Measurements from ENCODE around the gene CDC42BPB. TPM values are rescaled to one million over a fixed set of nuclear protein-coding genes. Genes with fewer than 3 reads are reported as not detected.

CDC42BPB gene
- total RNA-seq, 4 donors from 2014 or later, result 90.7 to 153 (median 101) TPM

DNA sequence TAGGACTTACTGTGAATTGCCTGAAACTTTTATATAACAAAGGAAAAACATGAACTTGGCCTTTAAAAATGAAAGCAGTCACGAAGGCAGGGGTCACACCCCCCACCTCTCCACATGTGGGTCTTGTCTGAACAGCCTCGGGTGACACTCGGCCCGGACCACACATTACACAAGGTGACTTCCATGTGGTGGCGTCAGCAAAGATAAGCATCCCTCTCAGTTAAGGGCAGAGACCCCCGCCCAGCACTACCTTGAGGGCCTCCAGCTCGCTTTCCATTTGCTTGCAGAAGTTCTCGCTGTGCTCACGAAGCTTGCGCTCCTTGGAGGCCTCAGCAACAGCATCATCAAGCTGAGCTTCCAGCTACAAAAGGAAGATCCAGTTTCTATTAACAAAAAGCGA is 87.4 kb downstream of the CDC42BPB start:
- Histone ChIP-seq H3K27ac (no peak overlapping the region), H3K9me3 (no peaks in the 10 kb centered on the region), H3K27me3 (no peaks in the 10 kb centered on the region), H3K4me1 (peaks cover 8 to 12% of the 10 kb centered on the region in 2 donors), H3K36me3 (peaks cover 55 to 72% of the 10 kb centered on the region in 2 donors), H3K4me3 (replicated peaks in 1 of 3) (no peak overlapping the region)
- intact Hi-C loops (cut with DNase I), result no loop called here
- 93 to 95% methylated on average over 11 of the region's 11 CpGs for WGBS, 2 donors
- DNase-seq, result no peak
- TF ChIP-seq, protein P1, sequence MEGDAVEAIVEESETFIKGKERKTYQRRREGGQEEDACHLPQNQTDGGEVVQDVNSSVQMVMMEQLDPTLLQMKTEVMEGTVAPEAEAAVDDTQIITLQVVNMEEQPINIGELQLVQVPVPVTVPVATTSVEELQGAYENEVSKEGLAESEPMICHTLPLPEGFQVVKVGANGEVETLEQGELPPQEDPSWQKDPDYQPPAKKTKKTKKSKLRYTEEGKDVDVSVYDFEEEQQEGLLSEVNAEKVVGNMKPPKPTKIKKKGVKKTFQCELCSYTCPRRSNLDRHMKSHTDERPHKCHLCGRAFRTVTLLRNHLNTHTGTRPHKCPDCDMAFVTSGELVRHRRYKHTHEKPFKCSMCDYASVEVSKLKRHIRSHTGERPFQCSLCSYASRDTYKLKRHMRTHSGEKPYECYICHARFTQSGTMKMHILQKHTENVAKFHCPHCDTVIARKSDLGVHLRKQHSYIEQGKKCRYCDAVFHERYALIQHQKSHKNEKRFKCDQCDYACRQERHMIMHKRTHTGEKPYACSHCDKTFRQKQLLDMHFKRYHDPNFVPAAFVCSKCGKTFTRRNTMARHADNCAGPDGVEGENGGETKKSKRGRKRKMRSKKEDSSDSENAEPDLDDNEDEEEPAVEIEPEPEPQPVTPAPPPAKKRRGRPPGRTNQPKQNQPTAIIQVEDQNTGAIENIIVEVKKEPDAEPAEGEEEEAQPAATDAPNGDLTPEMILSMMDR (IDR thresholded peaks at IDR 0.05), result no peak
- no peak for TF ChIP-seq POLR2A (IDR thresholded peaks at IDR 0.05)

DNA sequence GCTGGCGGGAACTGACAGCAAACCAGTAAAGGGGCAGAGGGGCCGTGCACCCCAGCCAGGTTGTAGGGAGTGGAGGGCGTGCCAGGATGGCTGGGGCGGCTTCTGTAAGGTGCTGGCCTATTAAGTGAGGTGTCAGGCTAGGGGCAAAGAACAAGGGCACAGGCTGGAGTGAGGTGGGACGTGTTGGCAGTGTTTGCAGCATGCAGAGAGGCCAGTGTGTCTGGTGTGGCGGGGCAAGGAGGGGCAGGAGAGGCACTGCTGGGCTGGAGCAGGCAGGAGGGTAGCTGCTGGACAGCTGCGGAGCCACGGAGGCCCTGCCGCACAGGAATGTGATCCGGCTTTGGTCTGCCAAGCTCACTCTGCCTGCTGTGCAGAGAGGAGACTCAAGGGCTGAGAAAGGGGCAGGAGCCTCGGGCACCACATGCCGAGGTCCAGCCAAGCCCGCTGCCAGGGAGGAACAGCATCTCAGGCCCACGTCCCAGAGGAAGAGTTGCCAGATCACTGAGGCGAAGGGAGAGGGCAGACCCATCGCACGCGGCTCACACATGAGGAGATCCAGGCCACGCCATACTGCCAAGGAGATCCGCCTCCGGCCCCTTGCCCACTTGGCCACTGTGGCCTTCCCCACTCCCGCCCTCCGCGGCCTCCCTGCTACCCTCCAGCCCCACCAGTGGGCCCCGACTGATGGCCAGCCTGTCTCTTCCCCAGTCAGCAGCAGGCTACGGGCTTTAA is 88.1 kb downstream of the CDC42BPB start:
- DNase-seq, result no peak
- H3K9me3 ChIP-seq, result no peaks in the 10 kb centered on the region
- H3K36me3 ChIP-seq, result peaks cover 54 to 79% of the 10 kb centered on the region in 2 donors
- no peak for TF ChIP-seq POLR2A (IDR thresholded peaks at IDR 0.05)
- TF ChIP-seq, protein P1 (IDR thresholded peaks at IDR 0.05), result no peak
- intact Hi-C loops (cut with DNase I), result no loop called here
- H3K4me1 ChIP-seq, result peaks cover 8 to 12% of the 10 kb centered on the region in 2 donors
- H3K4me3 ChIP-seq (replicated peaks in 1 of 3), result no peak overlapping the region
- no peak overlapping the region for H3K27ac ChIP-seq
- H3K27me3 ChIP-seq, result no peaks in the 10 kb centered on the region
- 95 to 98% methylated on average over 14 to 24 of the region's 26 CpGs for WGBS, 2 donors

DNA sequence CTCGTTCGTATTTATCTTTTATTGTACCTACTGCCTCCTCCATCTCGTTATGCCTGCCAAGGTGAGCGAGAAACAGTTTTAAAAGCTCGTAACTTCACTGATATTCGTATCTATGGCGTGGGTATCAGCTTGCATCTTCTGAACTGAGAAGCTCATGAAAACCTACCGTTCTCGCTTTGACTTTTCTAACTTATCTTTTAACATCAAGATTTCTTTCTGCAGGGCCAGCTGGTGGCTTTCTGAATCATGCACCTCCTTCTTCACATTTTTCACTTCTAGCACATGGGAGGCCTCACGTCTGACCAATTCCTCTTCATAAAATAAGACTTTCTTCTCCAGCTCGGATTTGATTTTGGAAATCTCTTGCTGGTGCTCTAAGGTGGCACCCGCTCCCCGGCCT is 89.0 kb downstream of the CDC42BPB start:
- Histone ChIP-seq H3K4me1 (peaks cover 8 to 12% of the 10 kb centered on the region in 2 donors), H3K36me3 (peaks cover 54 to 77% of the 10 kb centered on the region in 2 donors), H3K27me3 (no peaks in the 10 kb centered on the region), H3K9me3 (no peaks in the 10 kb centered on the region), H3K27ac (no peak overlapping the region), H3K4me3 (replicated peaks in 1 of 3) (no peak overlapping the region)
- TF ChIP-seq, protein P1 (IDR thresholded peaks at IDR 0.05), result no peak
- TF ChIP-seq POLR2A (IDR thresholded peaks at IDR 0.05), result no peak
- DNase-seq, result no peak
- intact Hi-C loops (cut with DNase I), result no loop called here
- WGBS, 2 donors, result 95% methylated on average over 13 of the region's 13 CpGs

DNA sequence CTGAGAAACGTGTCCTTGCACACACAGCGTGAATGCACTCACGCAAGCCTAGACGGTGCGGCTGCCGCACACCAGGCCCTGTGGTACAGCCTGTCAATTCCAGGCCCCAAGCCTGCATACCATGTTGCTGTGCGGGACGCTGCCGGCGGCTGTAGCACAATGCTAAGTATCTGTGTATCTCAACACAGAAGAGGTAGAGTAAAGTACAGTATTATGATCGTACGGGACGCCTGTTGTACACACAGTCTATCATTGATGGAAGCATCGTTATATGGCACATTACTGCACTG is 89.9 kb downstream of the CDC42BPB start:
- Histone ChIP-seq H3K4me3 (replicated peaks in 1 of 3) (no peak overlapping the region), H3K27me3 (no peaks in the 10 kb centered on the region), H3K36me3 (peaks cover 58 to 78% of the 10 kb centered on the region in 2 donors), H3K27ac (no peak overlapping the region), H3K4me1 (peaks cover 8 to 12% of the 10 kb centered on the region in 2 donors), H3K9me3 (no peaks in the 10 kb centered on the region)
- intact Hi-C loops (cut with DNase I), result no loop called here
- DNase-seq, result no peak
- WGBS, 2 donors, result 96 to 97% methylated on average over 14 of the region's 14 CpGs
- TF ChIP-seq POLR2A (IDR thresholded peaks at IDR 0.05), result no peak
- TF ChIP-seq, protein P1 (IDR thresholded peaks at IDR 0.05), result no peak

DNA sequence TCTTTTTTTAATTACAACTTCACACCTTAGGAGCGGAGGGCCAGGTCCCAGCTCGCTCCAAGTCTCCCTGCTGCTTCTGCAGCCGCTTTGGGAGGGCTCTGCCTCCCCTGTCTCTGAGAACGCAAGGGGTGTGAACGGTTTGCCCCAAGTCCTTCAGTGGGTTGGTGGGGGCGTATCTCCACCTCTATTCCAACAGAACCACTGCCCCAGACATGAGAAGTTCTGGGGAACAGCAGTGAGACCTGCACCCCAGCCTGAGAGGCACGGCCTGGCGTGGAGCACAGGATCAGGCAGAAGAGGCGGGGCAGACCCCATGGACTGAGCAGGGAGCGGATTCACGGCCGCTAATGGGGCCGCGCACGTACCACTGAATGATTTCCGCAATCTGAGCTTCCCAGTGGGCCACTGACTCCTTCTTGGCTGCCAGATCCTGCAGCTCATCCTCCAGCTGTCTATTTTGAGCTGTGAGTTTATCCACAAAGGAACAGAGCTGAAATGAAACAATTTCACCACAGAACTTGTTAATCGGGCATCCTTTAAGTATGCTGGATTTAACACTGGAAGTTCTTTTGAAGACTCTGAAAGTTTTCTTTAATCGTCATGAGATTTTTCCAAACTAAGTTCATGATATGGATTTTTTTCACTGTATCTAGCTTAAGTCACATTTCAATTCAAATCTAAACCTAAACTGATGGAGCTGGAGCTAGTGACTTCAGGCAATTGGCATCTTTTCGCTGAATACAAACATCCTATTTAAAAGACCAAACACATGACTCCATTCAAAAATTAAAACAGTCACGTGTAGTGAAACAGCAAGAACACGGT is 90.5 kb downstream of the CDC42BPB start:
- intact Hi-C loops (cut with DNase I), result no loop called here
- Histone ChIP-seq H3K4me1 (peaks cover 8 to 12% of the 10 kb centered on the region in 2 donors), H3K4me3 (replicated peaks in 1 of 3) (no peak overlapping the region), H3K36me3 (peaks cover 63 to 80% of the 10 kb centered on the region in 2 donors), H3K9me3 (no peaks in the 10 kb centered on the region), H3K27ac (no peak overlapping the region), H3K27me3 (no peaks in the 10 kb centered on the region)
- WGBS, 2 donors, result 88 to 91% methylated on average over 18 to 19 of the region's 21 CpGs
- no peak for DNase-seq
- no peak for TF ChIP-seq POLR2A (IDR thresholded peaks at IDR 0.05)
- TF ChIP-seq, protein P1 (IDR thresholded peaks at IDR 0.05), result no peak
